Stimulated activated CD4-positive, alpha-beta T cell treated with anti-CD3 and anti-CD28 coated beads, TNF-alpha, amount 100 ng/mL, for 48 hours (primary cell): ENCODE measurements around the gene EIF4B.

ENCODE experiments used
- DNase-seq, 3 donors: peaks; one replicate each; pipeline ENCODE4 v3.0.0-alpha.2; 2020; ENCODE audit warnings: low read depth in 3 of 3

The EIF4B gene

DNA sequence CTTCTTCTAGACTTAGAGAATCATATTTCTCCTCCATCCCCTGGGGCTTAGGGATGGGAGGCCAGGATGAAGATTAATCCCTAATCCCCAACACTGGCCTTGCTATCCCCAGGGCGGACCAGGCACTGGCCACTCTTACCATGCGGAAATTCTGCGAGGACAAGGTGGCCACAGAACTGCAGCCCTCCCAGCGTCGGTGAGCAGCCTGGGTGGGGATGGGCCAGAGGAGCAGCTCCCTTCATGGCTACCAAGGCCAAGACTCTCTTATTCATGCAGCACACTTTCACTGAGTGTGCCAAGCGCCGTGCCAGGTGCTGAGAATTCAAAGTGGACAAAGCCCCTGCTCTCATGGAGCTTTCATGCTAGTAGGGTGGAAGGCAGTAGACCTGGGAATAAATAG lies 50.6 kb downstream of the EIF4B start:
- no peak for DNase-seq

DNA sequence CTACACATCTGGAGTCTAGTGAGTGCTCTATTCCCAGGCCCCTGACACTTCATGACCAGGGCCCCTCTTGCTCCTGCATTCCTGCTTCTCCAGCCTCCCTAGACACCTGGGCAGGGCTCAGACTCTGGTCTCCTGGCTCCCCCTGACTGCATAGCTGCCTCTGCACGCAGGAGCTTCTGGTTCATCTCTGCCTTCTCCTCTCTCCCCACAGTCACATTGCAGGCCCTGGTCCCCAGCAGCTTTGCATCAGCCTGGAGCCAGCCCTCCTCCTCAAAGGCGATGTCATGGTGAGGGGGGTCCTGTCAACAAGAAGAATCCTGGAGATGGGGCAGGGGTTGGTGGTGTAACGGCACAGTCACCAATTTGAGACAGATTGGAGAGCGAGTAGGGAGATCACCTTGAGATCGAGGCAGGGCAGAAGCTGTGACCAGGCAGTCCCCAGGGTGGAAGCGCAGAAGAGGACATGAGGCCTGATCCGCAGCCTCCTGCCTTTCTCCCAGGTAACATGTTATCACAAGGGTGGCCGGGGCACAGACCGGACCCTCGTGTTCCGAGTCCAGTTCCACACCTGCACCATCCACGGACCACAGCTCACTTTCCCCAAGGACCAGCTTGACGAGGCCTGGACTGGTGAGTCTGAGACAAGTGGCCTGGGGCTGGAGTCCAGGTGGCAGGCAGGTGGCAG lies 51.7 kb downstream of the EIF4B start:
- DNase-seq = no peak

DNA sequence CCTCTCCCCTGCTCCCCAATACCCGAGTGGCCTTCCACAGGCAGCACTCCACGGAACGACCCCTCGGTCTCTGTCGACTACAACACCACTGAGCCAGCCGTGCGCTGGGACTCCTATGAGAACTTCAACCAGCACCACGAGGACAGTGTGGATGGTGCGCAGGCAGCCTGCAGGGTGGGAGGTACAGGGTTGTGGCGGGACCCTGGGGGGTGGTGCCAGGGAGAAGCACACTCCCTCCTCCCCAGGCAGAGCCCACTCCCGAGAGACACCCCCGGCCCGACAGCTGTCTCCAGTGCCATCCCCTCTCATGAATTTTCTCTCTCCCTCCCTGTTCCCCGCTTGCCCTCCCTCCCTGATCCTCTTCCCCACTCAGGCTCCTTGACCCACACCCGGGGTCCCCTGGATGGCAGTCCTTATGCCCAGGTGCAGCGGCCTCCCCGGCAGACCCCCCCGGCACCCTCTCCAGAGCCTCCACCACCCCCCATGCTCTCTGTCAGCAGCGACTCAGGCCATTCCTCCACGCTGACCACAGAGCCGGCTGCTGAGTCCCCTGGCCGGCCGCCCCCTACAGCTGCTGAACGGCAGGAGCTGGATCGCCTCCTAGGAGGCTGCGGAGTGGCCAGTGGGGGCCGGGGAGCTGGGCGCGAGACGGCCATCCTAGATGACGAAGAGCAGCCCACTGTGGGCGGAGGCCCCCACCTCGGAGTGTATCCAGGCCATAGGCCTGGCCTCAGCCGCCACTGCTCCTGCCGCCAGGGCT lies 52.6 kb downstream of the EIF4B start:
- DNase-seq = no peak

DNA sequence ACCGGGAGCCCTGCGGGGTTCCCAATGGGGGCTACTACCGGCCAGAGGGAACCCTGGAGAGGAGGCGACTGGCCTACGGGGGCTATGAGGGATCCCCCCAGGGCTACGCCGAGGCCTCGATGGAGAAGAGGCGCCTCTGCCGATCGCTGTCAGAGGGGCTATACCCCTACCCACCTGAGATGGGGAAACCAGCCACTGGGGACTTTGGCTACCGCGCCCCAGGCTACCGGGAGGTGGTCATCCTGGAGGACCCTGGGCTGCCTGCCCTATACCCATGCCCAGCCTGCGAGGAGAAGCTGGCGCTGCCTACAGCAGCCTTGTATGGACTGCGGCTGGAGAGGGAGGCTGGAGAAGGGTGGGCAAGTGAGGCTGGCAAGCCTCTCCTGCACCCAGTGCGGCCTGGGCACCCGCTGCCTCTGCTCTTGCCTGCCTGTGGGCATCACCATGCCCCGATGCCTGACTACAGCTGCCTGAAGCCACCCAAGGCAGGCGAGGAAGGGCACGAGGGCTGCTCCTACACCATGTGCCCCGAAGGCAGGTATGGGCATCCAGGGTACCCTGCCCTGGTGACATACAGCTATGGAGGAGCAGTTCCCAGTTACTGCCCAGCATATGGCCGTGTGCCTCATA lies 53.3 kb downstream of the EIF4B start:
- DNase-seq = no peak

DNA sequence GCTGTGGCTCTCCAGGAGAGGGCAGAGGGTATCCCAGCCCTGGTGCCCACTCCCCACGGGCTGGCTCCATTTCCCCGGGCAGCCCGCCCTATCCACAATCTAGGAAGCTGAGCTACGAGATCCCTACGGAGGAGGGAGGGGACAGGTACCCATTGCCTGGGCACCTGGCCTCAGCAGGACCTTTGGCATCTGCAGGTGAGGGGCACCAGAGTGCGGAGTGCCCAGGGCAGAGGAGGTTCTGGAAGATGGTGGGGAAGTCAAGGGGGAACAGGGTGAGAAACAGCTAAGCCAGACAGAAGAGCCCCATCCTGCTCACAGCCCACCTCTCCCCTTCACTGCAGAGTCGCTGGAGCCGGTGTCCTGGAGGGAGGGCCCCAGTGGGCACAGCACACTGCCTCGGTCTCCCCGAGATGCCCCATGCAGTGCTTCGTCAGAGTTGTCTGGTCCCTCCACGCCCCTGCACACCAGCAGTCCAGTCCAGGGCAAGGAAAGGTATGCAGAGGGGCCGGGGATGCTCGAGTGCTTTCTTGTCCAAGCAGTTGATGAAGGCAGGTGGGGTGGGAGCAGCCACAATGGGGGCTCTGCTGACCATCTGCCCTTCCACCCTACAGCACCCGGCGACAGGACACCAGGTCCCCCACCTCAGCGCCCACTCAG lies 53.9 kb downstream of the EIF4B start:
- no peak for DNase-seq

DNA sequence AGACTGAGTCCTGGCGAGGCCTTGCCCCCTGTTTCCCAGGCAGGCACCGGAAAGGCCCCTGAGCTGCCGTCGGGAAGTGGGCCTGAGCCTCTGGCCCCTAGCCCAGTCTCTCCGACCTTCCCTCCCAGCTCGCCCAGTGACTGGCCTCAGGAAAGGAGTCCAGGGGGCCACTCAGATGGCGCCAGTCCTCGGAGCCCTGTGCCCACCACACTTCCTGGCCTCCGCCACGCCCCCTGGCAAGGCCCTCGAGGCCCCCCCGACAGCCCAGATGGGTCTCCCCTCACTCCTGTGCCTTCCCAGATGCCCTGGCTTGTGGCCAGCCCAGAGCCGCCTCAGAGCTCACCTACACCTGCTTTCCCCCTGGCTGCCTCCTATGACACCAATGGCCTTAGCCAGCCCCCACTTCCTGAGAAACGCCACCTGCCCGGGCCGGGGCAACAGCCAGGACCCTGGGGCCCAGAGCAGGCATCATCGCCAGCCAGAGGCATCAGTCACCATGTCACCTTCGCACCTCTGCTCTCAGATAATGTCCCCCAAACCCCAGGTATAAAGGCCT lies 54.5 kb downstream of the EIF4B start:
- no peak for DNase-seq

DNA sequence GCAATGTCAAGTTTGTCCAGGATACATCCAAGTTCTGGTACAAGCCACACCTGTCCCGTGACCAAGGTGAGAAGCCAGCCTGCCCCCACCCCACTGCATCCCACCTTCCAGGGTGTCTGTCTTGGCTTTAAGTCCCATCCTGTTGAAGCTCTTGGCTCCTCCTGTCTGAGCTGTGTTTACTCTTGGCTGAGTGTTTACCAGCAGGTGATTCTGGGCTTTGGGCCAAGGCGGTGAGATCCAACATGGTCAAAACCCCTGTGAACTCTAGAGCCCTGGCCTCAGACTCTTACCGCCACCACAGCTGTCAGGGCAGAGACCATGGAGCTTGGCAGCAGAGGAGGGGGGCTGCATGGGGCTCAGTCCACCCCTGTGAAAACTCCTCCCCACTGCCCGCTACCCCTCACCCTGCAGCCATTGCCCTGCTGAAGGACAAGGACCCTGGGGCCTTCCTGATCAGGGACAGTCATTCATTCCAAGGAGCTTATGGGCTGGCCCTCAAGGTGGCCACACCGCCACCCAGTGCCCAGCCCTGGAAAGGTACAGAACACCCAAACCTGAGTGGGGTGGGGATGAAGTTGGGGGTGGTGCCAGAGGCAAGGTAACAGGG lies 55.3 kb downstream of the EIF4B start:
- no peak for DNase-seq

DNA sequence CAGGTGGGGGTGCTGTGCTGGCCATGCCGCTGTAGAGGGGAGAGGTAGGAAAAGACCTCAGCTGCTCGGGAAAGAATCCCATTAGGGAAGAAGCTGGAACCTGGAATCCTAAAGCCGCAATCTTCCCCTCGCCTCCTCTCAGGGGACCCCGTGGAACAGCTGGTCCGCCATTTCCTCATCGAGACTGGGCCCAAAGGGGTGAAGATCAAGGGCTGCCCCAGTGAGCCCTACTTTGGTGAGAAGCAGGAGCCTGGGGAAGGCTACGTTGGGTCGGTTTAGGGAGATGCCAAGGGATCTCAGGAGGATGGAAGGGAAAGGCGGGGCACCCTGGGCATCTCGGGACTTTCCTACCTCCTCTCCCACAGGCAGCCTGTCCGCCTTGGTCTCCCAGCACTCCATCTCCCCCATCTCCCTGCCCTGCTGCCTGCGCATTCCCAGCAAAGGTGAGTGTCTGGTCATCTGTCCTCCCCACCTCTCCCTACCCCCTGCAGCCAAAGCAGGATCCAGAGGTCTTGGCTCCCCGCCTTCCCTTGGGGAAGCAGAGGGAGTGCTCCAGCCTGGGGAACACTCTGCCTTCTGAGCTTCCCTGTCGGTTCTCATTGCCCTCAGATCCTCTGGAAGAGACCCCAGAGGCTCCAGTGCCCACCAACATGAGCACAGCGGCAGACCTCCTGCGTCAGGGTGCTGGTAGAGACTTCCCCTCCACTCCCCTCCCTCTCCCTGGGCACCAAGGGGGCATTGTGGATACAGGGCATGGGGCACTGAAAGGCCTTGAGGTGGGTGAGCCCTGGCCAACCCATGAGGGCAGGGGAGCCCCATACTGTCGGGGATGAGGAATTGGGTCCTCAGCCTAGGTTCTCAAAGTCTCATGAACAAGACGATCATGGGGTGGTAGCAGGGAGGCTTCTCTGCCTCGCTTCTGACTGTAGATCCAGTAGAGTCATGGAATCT lies 56.0 kb downstream of the EIF4B start:
- no peak for DNase-seq

DNA sequence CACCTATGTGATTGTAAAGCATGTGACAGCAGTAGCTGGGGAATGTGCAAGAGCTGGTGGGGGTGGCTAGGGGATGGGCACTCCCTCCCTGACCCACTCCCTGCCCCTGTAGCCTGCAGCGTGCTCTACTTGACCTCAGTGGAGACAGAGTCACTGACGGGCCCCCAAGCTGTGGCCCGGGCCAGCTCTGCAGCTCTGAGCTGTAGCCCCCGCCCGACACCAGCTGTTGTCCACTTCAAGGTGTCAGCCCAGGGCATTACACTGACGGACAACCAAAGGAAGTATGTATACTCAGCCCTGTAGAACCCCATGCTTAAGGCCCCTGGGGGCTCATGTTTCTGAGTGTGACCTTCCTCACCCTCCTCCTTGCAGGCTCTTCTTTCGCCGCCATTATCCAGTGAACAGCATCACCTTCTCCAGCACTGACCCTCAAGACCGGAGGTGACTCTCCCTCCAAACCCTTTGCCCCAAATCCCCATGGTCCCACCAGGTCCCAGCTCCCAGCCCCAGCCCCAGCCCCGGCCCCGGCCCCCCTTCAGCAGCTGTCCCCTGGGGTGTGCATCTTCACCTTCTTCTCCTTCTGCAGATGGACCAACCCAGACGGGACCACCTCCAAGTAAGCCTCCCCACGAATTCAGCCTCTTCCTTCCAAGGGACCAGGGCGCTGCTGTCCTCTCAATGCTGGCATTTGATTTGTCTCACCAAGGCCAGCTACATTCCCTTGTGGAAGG lies 56.9 kb downstream of the EIF4B start:
- DNase-seq = no peak

DNA sequence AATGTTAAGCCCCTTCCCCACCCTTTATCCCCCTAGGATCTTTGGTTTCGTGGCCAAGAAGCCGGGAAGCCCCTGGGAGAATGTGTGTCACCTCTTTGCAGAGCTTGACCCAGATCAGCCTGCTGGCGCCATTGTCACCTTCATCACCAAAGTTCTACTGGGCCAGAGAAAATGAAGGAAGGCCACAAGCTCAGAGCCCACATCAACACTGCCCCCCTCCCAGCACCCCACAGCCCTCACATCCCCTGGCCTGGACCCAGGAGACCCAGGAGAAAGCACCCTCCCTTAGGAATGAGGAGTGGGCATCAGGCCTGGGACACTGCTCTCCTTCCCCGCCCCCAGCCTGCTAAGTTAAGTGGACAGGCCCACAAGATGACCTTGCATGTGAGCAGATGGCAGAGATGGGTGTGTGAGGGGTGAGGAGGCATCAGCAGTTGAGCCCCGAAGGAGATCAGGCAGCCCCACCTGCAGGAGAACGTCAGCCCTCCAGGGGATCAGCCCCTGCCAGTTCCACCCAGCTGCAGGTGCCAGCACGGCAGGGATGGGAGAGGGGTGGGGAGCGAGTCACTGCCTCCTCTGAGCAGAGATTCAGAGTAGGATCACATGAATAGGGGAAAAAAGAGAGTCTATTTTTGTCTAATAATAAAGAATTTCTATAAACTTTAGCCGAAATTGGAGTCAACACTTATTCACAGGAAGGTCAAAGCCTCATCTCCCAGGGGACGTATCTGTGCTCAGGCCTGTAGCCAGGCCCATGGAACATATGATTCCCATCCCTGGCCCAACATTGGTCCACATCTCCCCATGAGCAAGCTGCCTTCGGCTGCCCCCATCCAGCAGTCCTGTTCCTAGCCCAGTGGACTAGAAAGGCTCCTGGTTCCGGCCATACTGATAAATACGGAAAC lies 57.7 kb downstream of the EIF4B start:
- DNase-seq = no peak

DNA sequence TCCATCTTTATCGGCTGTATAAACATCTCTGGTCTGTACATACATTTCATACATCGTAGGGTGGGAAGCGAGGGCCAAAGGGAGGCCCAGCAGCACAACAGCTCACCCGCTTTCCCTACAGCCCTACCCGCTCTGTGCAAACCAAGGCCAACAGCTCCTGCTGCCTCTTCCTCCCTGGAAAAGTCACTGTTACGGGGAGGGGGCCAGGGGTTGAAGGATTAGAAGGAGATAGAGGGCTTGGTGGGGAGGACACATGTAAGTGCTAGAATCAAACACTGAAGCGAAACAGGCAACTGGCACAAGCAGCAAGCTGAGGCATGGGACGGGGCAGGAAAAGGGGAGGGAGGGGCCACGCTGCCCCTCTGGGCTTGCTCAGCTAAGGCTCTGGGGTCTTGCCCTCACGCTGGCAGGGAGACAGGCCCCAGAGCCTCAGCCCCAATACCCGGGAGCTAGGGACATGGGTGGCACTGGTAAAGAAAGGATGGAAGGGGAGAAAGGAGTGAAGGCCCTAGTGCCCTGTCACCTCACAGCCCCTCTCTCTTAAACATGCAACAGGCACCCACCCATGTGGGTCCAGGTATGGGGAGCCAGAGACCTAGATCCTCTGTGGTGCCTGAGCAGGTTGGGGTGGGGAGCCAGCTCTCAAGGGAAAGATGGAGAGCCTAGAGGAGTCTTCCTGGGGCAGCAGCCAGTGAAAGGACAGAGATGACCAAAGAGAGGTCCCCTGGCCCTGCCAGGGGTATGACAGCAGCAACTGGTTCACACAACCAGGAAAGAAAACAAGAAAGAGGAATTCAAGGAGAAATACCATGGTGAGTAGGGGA lies 58.6 kb downstream of the EIF4B start:
- no peak for DNase-seq

DNA sequence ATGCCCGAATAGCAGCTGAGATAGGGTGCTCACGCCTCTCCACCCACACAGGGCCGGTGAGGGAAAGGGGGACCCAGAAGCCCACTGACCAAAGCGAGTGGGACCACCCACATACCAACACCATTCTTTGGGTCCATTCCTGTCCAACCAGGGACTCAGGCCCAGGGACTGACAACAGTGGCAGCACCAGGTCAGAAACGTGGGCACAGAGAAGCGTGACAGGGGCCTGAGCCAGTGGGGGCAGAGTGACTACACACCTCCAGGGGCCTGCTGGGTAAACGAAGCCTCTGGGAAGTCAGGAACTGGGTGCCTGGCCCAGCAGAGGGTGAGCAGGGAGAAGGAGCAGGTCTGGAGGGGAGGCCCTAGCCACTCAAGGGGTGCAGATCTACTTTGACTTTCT lies 59.2 kb downstream of the EIF4B start:
- DNase-seq = no peak

DNA sequence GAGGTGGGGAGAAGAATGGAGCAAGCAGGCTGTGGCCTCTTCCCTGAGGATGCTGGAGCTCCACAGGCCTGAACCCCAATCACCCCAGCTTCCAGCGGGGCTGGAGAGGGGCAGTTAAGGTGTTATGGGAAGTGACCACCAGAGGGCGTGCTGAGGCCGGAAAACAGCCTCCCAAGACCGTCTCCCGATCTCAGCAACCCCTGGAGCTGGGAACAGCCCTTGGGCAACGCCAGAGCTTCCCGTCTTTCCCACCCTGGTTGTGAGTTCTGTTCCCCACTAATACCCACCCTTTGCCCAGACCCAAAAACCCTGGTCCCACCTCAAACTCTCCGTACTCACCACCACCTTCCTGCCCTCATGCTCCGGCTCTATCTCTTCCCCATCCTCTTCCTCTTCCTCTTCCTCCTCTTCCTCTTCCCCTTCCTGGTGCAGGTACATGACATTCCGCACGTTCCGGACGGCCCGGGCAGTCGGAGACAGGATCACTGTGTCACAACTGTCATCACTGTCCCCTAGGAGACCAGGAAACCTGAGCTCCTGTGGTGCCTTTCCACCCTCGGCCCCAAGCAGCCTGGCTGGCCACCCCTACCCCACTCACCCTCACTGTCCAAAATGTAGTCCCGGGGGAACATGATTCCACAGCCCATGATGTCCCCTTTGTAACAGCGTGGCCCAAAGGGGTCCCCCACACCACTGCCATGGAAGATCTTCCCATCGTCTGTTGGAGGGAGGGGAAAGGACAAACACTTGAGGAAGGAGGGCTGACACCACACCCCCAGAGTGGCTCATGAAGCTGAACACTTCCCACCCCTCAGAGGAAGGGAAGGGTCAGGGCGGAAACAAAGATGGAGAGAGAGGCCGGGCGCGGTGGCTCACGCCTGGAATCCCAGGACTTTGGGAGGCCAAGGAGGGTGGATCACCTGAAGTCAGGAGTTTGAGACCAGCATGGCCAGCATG lies 60.0 kb downstream of the EIF4B start:
- DNase-seq = peak; percentile 37 to 70 (median 48)

DNA sequence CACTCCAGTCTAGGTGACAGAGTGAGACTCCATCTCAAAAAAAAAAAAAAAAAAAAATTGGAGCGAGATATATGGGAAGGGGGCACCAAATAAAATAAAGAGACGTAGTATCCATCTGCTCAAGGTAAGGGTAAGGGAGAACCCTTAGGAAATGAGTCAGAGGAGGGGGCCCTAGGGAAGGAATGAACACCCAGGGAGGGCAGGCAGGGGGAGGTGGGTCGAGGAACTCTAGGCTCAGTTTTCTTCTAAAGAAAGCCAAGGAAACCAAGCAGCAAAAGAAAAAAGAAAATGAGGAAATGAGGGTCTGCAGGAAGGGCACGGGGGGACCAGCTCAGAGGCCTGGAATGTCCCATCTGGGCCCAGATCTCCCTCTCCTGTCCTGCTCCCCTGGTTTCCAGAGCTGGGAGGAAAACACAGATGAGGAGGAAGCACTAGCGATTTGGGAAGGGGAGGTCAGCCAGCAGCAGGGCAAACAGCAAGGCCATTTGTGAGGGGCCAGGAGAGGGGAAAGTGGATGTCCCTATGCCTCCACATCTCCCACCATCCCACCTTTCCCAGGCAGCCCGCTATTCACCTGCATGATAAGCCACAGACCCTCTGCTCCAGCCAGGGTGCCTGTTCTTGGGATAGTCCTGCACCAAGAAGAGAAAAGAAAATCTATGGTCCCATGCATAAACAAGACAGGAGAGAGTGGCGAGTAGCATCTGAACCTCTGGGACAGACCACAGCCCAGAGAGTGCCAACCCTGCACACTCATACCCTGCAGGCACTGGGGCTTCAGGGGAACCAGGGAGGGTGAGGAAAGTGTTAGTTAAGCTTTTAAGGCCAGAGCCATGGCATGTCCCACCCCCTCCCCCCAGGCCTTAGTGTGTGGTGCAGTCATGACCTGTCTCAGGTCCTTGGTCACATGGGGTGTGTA lies 61.1 kb downstream of the EIF4B start:
- no peak for DNase-seq

DNA sequence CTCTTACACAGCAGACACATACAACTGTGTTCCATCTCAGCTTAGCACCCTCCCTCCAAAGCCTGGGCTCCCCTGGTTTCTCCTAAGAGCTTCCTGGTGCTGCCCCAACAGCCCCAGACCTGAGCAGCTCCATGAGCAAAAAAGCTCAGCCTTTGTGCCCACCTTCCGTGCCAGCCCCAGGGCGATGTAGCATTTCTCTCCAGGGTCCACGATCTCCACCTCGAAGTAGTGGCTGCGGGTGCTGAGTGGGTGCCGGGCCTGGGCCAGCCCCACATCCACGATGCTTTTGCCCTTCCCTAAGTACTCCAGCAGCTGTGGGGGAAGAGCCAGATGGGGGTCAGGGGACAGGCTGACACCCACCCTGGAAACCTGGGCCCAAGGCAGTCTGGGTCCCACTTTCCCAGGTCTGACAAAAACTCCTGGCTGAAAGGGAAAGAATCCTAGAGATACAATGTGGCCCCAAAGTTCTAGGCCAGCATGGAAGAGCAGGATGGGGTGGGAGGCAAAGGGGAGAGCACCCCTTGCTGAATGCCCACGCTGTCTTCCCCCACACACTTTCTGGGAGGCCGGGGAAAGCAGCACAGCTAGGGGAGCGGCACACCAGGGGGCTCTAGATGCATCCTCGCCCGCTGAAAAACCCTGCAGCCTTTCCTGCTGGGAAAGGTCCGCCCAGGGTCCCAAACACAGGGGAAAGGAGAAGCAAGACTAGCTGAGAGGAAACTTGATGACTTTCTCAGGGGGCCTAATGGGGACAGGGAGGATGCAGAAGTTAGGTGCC lies 61.9 kb downstream of the EIF4B start:
- DNase-seq = no peak
